Measurements from ENCODE around the gene HDAC8. TPM values are rescaled to one million over a fixed set of nuclear protein-coding genes. Genes with fewer than 3 reads are reported as not detected.

Gene HDAC8
- 23.5 and 31.1 TPM in 2 replicates for total RNA-seq

GRCh38 chrX:72572248-72573157, at the start of gene HDAC8:
Gene HDAC8, minus strand, starts transcription at chrX:72572843. Its CDS starts 82 bp downstream, at chrX:72572761.

GRCh38 chrX:72305286-72306084, 267.2 kb downstream of the HDAC8 start, which contains the start of gene CITED1:
Gene CITED1, minus strand, starts transcription at chrX:72305914. Its CDS starts 3,045 bp downstream, at chrX:72302869.

Other genes with a start within 250 kb of the HDAC8 start
- gene PHKA1, start 141.5 kb upstream of the HDAC8 start, total RNA-seq = 6.3 and 10.3 TPM in 2 replicates
- gene DMRTC1B, start 204.0 kb upstream of the HDAC8 start, total RNA-seq = not detected in 2 replicates
- not detected in 2 replicates for gene FAM236B, start 209.8 kb upstream of the HDAC8 start, total RNA-seq
- gene FAM236D, start 235.4 kb upstream of the HDAC8 start, total RNA-seq = not detected in 2 replicates